ENCODE data around the gene DPRX. TPM values are rescaled to one million over a fixed set of nuclear protein-coding genes. Genes with fewer than 3 reads are reported as not detected.

DPRX gene
- total and polyA plus RNA-seq, 2 of the 13 experiments (the other 11 are each of a cell fraction or from before 2014, with no cell fraction given): not detected

- Histone ChIP-seq H3K9me3 (ENCODE audit: low read length) (no peaks in the 10 kb centered on the region), H3K27me3 (ENCODE audit: control insufficient read depth in 1 of 2, insufficient read depth in 2 of 2, low read length in 2 of 2) (no peaks in the 10 kb centered on the region), H2AFZ (ENCODE audit: low read length) (no peak overlapping the region), H3K27ac (ENCODE audit: extremely low read length, insufficient read depth, low read length) (no peak overlapping the region), H3K4me2 (ENCODE audit: low read depth, low read length) (no peak overlapping the region), H3K9ac (ENCODE audit: insufficient read depth, low read depth, low read length) (no peak overlapping the region), H3K4me1 (ENCODE audit: insufficient read depth, low read length) (peaks cover 27% of the 10 kb centered on the region), H3K79me2 (ENCODE audit: insufficient read depth, low read length) (no peaks in the 10 kb centered on the region), H4K20me1 (ENCODE audit: insufficient read depth, low read length) (no peaks in the 10 kb centered on the region), H3K36me3 (replicated peaks in 1 of 2; ENCODE audit: control insufficient read depth in 1 of 2, insufficient read depth in 2 of 2, low read length in 2 of 2) (no peaks in the 10 kb centered on the region), H3K4me3 (replicated peaks in 1 of 3; ENCODE audit: insufficient read depth in 1 of 3, low read depth in 2 of 3, low read length in 3 of 3) (no peak overlapping the region)
- intact Hi-C loops (cut with micrococcal nuclease; ENCODE audit: unreplicated experiment): no loop called here
- no peak for DNase-seq (ENCODE audit: low spot score)
- 80% methylated on average over 10 of the region's 12 CpGs for WGBS (ENCODE audit: low lambda C conversion rate)
- ChIA-PET CTCF (ENCODE audit: low intra/inter-chr PET ratio, low total read pairs) (no interaction called here), POLR2A (no interaction called here)
- ATAC-seq: no peak
- in situ Hi-C loops (cut with HindIII; ENCODE audit: extremely low pct_ligation_motif_present, low pct_unique_long_range_greater_than_20kb): no loop called here
- TF ChIP-seq GABPA (IDR thresholded peaks at IDR 0.05; ENCODE audit: low read depth, low read length): no peak
- no peak for TF ChIP-seq GABPA (CRISPR knock-in tag; IDR thresholded peaks at IDR 0.05; ENCODE audit: low read depth)
- TF ChIP-seq TBL1XR1 (IDR thresholded peaks at IDR 0.05; ENCODE audit: borderline replicate concordance, low read length, partially characterized antibody): no peak
- TF ChIP-seq SRSF9 (IDR thresholded peaks at IDR 0.05; ENCODE audit: borderline replicate concordance, insufficient read depth, low read depth, low read length, poor library complexity, severe bottlenecking): no peak
- no peak for TF ChIP-seq U2AF1 (optimal IDR thresholded peaks at IDR 0.05; ENCODE audit: low read depth, low read length)
- no peak for TF ChIP-seq ZNF558 (CRISPR knock-in tag; IDR thresholded peaks at IDR 0.05; ENCODE audit: borderline replicate concordance)
- TF ChIP-seq ZNF414 (CRISPR knock-in tag; IDR thresholded peaks at IDR 0.05): no peak
- TF ChIP-seq RFX5 (IDR thresholded peaks at IDR 0.05; ENCODE audit: low read depth, low read length): no peak
- TF ChIP-seq CREBL2 (CRISPR knock-in tag; IDR thresholded peaks at IDR 0.05; ENCODE audit: borderline replicate concordance): no peak
- TF ChIP-seq ETS1 (CRISPR knock-in tag; IDR thresholded peaks at IDR 0.05): no peak
- no peak for FAIRE-seq
- no TSS peak for BruUV-seq (replicated peaks)
Observed at GRCh38 chr19:53608381-53608780, 23.4 kb upstream of the DPRX start.
